GM23338 (cell line): Measurements from ENCODE around the gene ASZ1. TPM values are rescaled to one million over a fixed set of nuclear protein-coding genes. Genes with fewer than 3 reads are reported as not detected.

Experiments used
- ATAC-seq: fragments of 200-7000 bp; cut with Tn5 transposase; 3 replicates; pipeline ENCODE4 v1.9.1; 2020
- DNase-seq: peaks from one replicate; pipeline ENCODE4 v3.0.0-alpha.2; 2015; ENCODE audit warnings: low spot score
- H2AFZ ChIP-seq: fragments of 200-600 bp; sonication (generic); 2 replicates; pipeline ENCODE4 v1.8.0; 2016; ENCODE audit warnings: antibody characterized with exemption, mild to moderate bottlenecking, moderate library complexity
- H3F3A ChIP-seq: fragments of 200-600 bp; sonication (generic); replicated peaks from 2 replicates; pipeline ENCODE4 v1.8.0; 2017; ENCODE audit warnings: antibody characterized with exemption, mixed run types, low read depth
- H3K27ac ChIP-seq: fragments of 200-600 bp; sonication (generic); 2 replicates; pipeline ENCODE4 v1.6.1; 2016; ENCODE audit warnings: low read depth
- H3K27me3 ChIP-seq: fragments of 200-600 bp; sonication (generic); 2 replicates; pipeline ENCODE4 v1.8.0; 2016; ENCODE audit warnings: mild to moderate bottlenecking, mixed run types, moderate library complexity; ENCODE audit not compliant: insufficient read depth
- H3K36me3 ChIP-seq: fragments of 200-600 bp; sonication (generic); 2 replicates; pipeline ENCODE4 v1.8.0; 2016; ENCODE audit warnings: mild to moderate bottlenecking; ENCODE audit not compliant: insufficient read depth
- H3K4me1 ChIP-seq: fragments of 200-600 bp; sonication (generic); 2 replicates; pipeline ENCODE4 v1.8.0; 2016; ENCODE audit warnings: mild to moderate bottlenecking, moderate library complexity; ENCODE audit not compliant: insufficient read depth
- H3K4me2 ChIP-seq: fragments of 200-600 bp; sonication (generic); 2 replicates; pipeline ENCODE4 v1.7.1; 2017; ENCODE audit warnings: mixed run types
- H3K4me3 ChIP-seq: fragments of 200-600 bp; sonication (generic); 2 replicates; pipeline ENCODE4 v1.6.1; 2016; ENCODE audit warnings: mixed run types
- H3K79me2 ChIP-seq: fragments of 200-600 bp; sonication (generic); replicated peaks from 2 replicates; pipeline ENCODE4 v1.8.0; 2017; ENCODE audit warnings: mild to moderate bottlenecking; ENCODE audit not compliant: insufficient read depth
- H3K9me2 ChIP-seq: fragments of 200-600 bp; sonication (generic); 2 replicates; pipeline ENCODE4 v1.8.0; 2017; ENCODE audit not compliant: insufficient read depth
- H4K20me1 ChIP-seq: fragments of 200-600 bp; sonication (generic); replicated peaks from 2 replicates; pipeline ENCODE4 v1.8.0; 2017; ENCODE audit warnings: mild to moderate bottlenecking; ENCODE audit not compliant: insufficient read depth
- H3K27ac Mint-ChIP-seq: 2 replicates; pipeline ENCODE4 v1.8.0; 2020; ENCODE audit warnings: inconsistent platforms, mild to moderate bottlenecking, moderate library complexity, mixed read lengths
- H3K27me3 Mint-ChIP-seq: 3 replicates; pipeline ENCODE4 v1.8.0; 2022; ENCODE audit warnings: low read depth, mild to moderate bottlenecking, moderate library complexity, mixed read lengths, inconsistent platforms; ENCODE audit not compliant: insufficient read depth, poor library complexity
- H3K36me3 Mint-ChIP-seq: 3 replicates; pipeline ENCODE4 v1.8.0; 2021; ENCODE audit warnings: low read depth, mild to moderate bottlenecking, inconsistent platforms, moderate library complexity, mixed read lengths
- H3K4me1 Mint-ChIP-seq: 3 replicates; pipeline ENCODE4 v1.8.0; 2020; ENCODE audit warnings: mild to moderate bottlenecking, inconsistent platforms, mixed read lengths
- H3K4me3 Mint-ChIP-seq: 3 replicates; pipeline ENCODE4 v1.8.0; 2021; ENCODE audit warnings: moderate library complexity, mild to moderate bottlenecking, inconsistent platforms, mixed read lengths
- H3K9me3 Mint-ChIP-seq: 3 replicates; pipeline ENCODE4 v1.8.0; 2020; ENCODE audit warnings: moderate library complexity, mild to moderate bottlenecking, inconsistent platforms, mixed read lengths
- EZH2 ChIP-seq: fragments of 200-600 bp; sonication (generic); IDR thresholded peaks from one replicate; pipeline ENCODE4 v1.8.0; 2017; ENCODE audit warnings: antibody characterized with exemption, mild to moderate bottlenecking, low read depth; ENCODE audit not compliant: unreplicated experiment
- EZH2phosphoT487 ChIP-seq: fragments of 200-600 bp; sonication (generic); IDR thresholded peaks from one replicate; pipeline ENCODE4 v1.8.1; 2018; ENCODE audit warnings: antibody characterized with exemption; ENCODE audit not compliant: unreplicated experiment
- NANOG ChIP-seq: IDR thresholded peaks from 2 replicates; pipeline ENCODE4 v1.6.1; 2016; ENCODE audit warnings: antibody characterized with exemption, borderline replicate concordance
- POLR2AphosphoS5 ChIP-seq: IDR thresholded peaks from 2 replicates; pipeline ENCODE4 v1.6.1; 2016; ENCODE audit warnings: antibody characterized with exemption, low read depth
- STAT1 ChIP-seq: IDR thresholded peaks from one replicate; pipeline ENCODE4 v1.6.1; 2016; ENCODE audit warnings: antibody characterized with exemption; ENCODE audit not compliant: unreplicated experiment
- polyA plus RNA-seq: library from polyadenylated mRNA; unstranded; fragments of >200 nt; fragmentation: Nextera tagmentation; extraction: Ambion mirVana; gene quantifications from 2 replicates; pipeline ENCODE4 v1.2.1, GENCODE V29; 2016
- total RNA-seq: library from RNA; depleted of rRNA; stranded (reverse); fragments of >200 nt; shearing (Covaris generic); gene quantifications from 2 replicates; pipeline ENCODE4 v1.2.3, GENCODE V29; 2014
- TF ChIP-seq, protein P1 (sequence below): IDR thresholded peaks from one replicate; pipeline ENCODE4 v1.6.1; 2018; ENCODE audit warnings: antibody characterized with exemption; ENCODE audit not compliant: unreplicated experiment
- TF ChIP-seq, protein P2 (sequence below): fragments of 250-450 bp; sonication (Bioruptor Pico); IDR thresholded peaks from 2 replicates; pipeline ENCODE4 v1.5.0; 2020; ENCODE audit warnings: mild to moderate bottlenecking, moderate library complexity

Gene ASZ1
- total and polyA plus RNA-seq, 2 experiments from 2014 or later: not detected

DNA sequence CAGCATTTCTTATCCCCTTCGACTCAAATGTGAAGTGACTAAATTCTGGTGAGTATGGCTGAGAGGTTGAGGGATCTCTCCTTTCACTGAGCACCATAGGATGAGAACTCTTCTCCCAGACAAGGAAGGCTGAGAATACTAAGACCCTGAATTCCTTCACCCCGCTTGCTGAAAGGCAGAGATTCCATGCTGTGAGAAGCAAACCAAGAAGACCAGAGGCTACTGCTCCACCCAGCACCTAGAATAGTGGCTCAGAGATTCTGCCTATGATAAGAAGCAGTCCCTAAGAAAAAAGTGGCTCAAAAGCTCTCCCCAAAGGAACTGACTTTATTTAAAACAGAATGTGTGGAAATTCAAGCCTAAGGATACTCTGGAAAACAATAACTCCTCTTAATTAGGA is 77.7 kb downstream of the ASZ1 start:
- DNase-seq (peak; percentile 19), ATAC-seq (peak; percentile 69)
- peaks cover 2% of the 10 kb centered on the region for H3K27me3 Mint-ChIP-seq
- no peak overlapping the region for H3K4me3 Mint-ChIP-seq
- H3K36me3 Mint-ChIP-seq: no peaks in the 10 kb centered on the region
- Histone ChIP-seq H3F3A (no peaks in the 10 kb centered on the region), H3K4me2 (no peak overlapping the region), H3K79me2 (no peaks in the 10 kb centered on the region), H3K9me2 (no peaks in the 10 kb centered on the region), H4K20me1 (no peaks in the 10 kb centered on the region), H3K4me1 (no peaks in the 10 kb centered on the region), H3K27ac (no peak overlapping the region), H3K27me3 (no peaks in the 10 kb centered on the region), H3K36me3 (no peaks in the 10 kb centered on the region), H3K4me3 (no peak overlapping the region), H2AFZ (peak overlapping the region; percentile 61; the same call in 1 of the 2 replicates)
- TF ChIP-seq, protein P1, sequence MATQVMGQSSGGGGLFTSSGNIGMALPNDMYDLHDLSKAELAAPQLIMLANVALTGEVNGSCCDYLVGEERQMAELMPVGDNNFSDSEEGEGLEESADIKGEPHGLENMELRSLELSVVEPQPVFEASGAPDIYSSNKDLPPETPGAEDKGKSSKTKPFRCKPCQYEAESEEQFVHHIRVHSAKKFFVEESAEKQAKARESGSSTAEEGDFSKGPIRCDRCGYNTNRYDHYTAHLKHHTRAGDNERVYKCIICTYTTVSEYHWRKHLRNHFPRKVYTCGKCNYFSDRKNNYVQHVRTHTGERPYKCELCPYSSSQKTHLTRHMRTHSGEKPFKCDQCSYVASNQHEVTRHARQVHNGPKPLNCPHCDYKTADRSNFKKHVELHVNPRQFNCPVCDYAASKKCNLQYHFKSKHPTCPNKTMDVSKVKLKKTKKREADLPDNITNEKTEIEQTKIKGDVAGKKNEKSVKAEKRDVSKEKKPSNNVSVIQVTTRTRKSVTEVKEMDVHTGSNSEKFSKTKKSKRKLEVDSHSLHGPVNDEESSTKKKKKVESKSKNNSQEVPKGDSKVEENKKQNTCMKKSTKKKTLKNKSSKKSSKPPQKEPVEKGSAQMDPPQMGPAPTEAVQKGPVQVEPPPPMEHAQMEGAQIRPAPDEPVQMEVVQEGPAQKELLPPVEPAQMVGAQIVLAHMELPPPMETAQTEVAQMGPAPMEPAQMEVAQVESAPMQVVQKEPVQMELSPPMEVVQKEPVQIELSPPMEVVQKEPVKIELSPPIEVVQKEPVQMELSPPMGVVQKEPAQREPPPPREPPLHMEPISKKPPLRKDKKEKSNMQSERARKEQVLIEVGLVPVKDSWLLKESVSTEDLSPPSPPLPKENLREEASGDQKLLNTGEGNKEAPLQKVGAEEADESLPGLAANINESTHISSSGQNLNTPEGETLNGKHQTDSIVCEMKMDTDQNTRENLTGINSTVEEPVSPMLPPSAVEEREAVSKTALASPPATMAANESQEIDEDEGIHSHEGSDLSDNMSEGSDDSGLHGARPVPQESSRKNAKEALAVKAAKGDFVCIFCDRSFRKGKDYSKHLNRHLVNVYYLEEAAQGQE: no peak
- TF ChIP-seq NANOG (no peak), EZH2phosphoT487 (no peak), EZH2 (no peak), STAT1 (no peak), POLR2AphosphoS5 (no peak)
- TF ChIP-seq, protein P2, sequence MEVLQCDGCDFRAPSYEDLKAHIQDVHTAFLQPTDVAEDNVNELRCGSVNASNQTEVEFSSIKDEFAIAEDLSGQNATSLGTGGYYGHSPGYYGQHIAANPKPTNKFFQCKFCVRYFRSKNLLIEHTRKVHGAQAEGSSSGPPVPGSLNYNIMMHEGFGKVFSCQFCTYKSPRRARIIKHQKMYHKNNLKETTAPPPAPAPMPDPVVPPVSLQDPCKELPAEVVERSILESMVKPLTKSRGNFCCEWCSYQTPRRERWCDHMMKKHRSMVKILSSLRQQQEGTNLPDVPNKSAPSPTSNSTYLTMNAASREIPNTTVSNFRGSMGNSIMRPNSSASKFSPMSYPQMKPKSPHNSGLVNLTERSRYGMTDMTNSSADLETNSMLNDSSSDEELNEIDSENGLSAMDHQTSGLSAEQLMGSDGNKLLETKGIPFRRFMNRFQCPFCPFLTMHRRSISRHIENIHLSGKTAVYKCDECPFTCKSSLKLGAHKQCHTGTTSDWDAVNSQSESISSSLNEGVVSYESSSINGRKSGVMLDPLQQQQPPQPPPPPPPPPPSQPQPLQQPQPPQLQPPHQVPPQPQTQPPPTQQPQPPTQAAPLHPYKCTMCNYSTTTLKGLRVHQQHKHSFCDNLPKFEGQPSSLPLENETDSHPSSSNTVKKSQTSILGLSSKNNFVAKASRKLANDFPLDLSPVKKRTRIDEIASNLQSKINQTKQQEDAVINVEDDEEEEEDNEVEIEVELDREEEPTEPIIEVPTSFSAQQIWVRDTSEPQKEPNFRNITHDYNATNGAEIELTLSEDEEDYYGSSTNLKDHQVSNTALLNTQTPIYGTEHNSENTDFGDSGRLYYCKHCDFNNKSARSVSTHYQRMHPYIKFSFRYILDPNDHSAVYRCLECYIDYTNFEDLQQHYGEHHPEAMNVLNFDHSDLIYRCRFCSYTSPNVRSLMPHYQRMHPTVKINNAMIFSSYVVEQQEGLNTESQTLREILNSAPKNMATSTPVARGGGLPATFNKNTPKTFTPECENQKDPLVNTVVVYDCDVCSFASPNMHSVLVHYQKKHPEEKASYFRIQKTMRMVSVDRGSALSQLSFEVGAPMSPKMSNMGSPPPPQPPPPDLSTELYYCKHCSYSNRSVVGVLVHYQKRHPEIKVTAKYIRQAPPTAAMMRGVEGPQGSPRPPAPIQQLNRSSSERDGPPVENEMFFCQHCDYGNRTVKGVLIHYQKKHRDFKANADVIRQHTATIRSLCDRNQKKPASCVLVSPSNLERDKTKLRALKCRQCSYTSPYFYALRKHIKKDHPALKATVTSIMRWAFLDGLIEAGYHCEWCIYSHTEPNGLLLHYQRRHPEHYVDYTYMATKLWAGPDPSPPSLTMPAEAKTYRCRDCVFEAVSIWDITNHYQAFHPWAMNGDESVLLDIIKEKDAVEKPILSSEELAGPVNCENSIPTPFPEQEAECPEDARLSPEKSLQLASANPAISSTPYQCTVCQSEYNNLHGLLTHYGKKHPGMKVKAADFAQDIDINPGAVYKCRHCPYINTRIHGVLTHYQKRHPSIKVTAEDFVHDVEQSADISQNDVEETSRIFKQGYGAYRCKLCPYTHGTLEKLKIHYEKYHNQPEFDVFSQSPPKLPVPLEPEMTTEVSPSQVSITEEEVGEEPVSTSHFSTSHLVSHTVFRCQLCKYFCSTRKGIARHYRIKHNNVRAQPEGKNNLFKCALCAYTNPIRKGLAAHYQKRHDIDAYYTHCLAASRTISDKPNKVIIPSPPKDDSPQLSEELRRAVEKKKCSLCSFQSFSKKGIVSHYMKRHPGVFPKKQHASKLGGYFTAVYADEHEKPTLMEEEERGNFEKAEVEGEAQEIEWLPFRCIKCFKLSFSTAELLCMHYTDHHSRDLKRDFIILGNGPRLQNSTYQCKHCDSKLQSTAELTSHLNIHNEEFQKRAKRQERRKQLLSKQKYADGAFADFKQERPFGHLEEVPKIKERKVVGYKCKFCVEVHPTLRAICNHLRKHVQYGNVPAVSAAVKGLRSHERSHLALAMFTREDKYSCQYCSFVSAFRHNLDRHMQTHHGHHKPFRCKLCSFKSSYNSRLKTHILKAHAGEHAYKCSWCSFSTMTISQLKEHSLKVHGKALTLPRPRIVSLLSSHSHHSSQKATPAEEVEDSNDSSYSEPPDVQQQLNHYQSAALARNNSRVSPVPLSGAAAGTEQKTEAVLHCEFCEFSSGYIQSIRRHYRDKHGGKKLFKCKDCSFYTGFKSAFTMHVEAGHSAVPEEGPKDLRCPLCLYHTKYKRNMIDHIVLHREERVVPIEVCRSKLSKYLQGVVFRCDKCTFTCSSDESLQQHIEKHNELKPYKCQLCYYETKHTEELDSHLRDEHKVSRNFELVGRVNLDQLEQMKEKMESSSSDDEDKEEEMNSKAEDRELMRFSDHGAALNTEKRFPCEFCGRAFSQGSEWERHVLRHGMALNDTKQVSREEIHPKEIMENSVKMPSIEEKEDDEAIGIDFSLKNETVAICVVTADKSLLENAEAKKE (CRISPR knock-in tag): no peak
- H3K4me1 Mint-ChIP-seq: no peaks in the 10 kb centered on the region; the same call in 2 of the 3 replicates
- H3K9me3 Mint-ChIP-seq: no peaks in the 10 kb centered on the region
- H3K27ac Mint-ChIP-seq: no peak overlapping the region
